Mesodermal cell (in vitro differentiated cells): ENCODE data around the gene WNK1.
"Not testable (repeated sequence)": the region's sequence is repeated elsewhere in the genome, so short reads cannot be mapped to it uniquely, and the experiment has no call there.

Source experiments
- H3K27ac ChIP-seq: 2 replicates; pipeline ENCODE4 v1.7.0; 2013; ENCODE audit warnings: mild to moderate bottlenecking, low read depth, low read length, moderate library complexity; ENCODE audit not compliant: severe bottlenecking
- H3K36me3 ChIP-seq: 2 replicates; pipeline ENCODE4 v1.7.1; 2013; ENCODE audit warnings: mild to moderate bottlenecking, low read length, moderate library complexity; ENCODE audit not compliant: control insufficient read depth, insufficient read depth
- H3K4me1 ChIP-seq: one replicate; pipeline ENCODE4 v1.7.1; 2013; ENCODE audit warnings: mild to moderate bottlenecking, low read length; ENCODE audit not compliant: insufficient read depth, control insufficient read depth, poor library complexity, severe bottlenecking
- H3K4me3 ChIP-seq: 2 replicates; pipeline ENCODE4 v1.7.0; 2013; ENCODE audit warnings: low read length, control low read depth, mild to moderate bottlenecking; ENCODE audit not compliant: insufficient read depth, poor library complexity, severe bottlenecking; ENCODE audit errors: extremely low read depth
- H3K9me3 ChIP-seq: 2 replicates; pipeline ENCODE4 v1.7.1; 2013; ENCODE audit warnings: mild to moderate bottlenecking, low read length, moderate library complexity; ENCODE audit not compliant: control insufficient read depth
- WGBS, 2 experiments: methylation state at CpG; one replicate each; pipeline ENCODE4 v1.1.5; 2013; ENCODE audit warnings: missing lambda C conversion rate in 2 of 2; ENCODE audit not compliant: insufficient coverage in 2 of 2; 5-methylcytosine and 5-hydroxymethylcytosine counted together

WNK1 gene

DNA sequence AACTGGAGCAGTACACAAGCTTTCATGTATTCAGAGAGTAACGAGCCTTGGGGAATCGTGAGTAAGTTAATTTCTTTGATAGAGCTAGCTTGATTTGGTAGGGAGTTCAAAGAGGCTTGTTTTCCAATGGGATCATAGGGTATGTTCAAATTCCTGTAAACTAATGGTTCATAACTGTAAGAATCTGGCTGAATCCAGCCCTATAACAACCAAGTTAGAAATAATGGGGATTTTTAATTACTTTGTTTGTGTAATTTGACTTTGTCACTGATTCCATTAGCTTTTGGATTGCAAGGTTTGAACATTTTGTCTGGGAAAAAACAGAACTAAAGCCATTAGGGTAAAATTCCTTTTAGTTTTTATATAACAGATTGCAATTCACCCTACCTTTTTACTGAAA lies 94.0 kb downstream of the WNK1 start:
- Histone ChIP-seq H3K9me3 (no peaks in the 10 kb centered on the region), H3K4me1 (peaks cover 18% of the 10 kb centered on the region), H3K36me3 (peaks cover 33% of the 10 kb centered on the region), H3K4me3 (no peak overlapping the region), H3K27ac (no peak overlapping the region)
- 95 to 100% methylated on average over 2 of the region's 2 CpGs for WGBS, 2 experiments

DNA sequence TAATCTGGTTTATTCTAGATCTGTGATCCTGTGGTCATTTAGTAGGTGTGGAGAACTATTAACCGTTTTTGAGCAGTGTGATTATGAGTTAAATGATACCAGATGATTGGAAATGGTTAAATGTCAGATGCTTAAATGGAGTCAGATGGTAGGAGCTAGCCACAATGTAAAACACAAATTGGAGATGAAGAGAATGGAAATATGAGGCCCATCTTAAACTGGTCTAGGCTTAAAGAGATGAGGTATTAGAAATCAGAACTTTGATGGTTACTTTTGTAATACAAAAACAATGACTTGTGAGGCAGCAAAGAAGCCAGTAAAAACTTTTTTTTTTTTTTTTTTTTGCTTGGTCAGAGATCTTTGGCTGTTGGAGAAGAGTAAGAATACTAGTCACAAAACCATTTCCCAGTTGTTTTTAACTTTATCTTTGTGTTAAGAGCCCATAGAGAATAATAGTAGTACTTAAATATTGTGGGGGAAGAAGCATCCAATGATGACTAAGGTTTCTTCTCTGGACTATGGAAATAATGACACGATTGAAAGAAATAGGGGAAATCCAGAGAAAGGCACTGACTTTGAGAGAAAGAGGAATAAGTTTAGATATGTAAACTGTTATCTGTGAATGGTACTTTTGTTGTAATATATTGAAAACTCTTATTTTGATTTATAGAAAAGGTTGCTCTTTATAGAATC lies 95.9 kb downstream of the WNK1 start:
- Histone ChIP-seq H3K9me3 (no peaks in the 10 kb centered on the region), H3K4me1 (peaks cover 18% of the 10 kb centered on the region), H3K27ac (peak overlapping the region; percentile 41), H3K36me3 (peaks cover 22% of the 10 kb centered on the region), H3K4me3 (no peak overlapping the region)
- WGBS, 2 experiments: 95 to 96% methylated on average over 2 of the region's 2 CpGs

DNA sequence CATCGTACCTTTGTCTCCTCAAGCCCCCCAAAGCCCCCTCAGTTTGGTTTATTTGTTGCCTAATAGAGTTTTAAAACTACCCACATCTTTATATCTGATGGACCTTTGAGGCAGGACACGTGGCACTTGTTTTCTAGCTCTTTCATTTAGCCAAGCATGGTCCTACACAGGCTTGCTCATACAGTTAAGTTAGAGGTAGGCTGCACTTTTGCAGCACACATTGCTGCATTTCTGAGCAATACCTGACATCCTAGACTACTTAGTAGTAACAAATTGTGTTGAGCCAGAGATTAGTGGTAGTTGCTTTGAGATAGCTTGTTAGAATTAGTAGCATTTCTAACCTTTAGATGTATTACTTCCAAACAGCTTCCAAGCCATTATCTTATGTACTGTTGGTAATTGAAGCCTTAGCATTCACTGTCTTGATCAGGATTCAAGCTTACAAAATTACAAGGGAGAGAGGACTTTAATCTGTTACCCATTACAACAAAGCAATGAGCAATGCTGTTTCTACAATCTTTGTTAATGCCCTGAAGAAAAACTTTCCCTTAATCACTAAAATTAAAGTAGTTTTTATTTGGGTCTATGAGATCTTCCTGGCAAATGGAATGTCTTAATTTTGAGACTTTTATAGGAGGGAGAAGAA lies 96.6 kb downstream of the WNK1 start:
- peaks cover 23% of the 10 kb centered on the region for H3K36me3 ChIP-seq
- H3K9me3 ChIP-seq: no peaks in the 10 kb centered on the region
- H3K4me3 ChIP-seq: no peak overlapping the region
- H3K27ac ChIP-seq: no peak overlapping the region
- WGBS, 2 experiments: 100% methylated on average over 1 of the region's 2 CpGs
- H3K4me1 ChIP-seq: peaks cover 18% of the 10 kb centered on the region

DNA sequence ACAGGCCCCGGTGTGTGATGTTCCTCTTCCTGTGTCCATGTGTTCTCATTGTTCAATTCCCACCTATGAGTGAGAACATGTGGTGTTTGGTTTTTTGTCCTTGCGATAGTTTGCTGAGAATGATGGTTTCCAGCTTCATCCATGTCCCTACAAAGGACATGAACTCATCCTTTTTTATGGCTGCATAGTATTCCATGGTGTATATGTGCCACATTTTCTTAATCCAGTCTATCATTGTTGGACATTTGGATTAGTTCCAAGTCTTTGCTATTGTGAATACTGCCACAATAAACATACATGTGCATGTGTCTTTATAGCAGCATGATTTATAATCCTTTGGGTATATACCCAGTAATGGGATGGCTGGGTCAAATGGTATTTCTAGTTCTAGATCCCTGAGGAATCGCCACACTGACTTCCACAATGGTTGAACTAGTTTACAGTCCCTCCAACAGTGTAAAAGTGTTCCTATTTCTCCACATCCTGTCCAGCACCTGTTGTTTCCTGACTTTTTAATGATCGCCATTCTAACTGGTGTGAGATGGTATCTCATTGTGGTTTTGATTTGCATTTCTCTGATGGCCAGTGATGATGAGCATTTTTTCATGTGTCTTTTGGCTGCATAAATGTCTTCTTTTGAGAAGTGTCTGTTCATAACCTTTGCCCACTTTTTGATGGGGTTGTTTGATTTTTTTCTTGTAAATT lies 97.5 kb downstream of the WNK1 start:
- no CpG with 5 or more reads among the region's 4 CpGs for WGBS, 2 experiments
- not testable (repeated sequence) for H3K4me3 ChIP-seq, H3K27ac ChIP-seq, H3K9me3 ChIP-seq
- Histone ChIP-seq H3K36me3 (peaks cover 23% of the 10 kb centered on the region), H3K4me1 (peaks cover 18% of the 10 kb centered on the region)

DNA sequence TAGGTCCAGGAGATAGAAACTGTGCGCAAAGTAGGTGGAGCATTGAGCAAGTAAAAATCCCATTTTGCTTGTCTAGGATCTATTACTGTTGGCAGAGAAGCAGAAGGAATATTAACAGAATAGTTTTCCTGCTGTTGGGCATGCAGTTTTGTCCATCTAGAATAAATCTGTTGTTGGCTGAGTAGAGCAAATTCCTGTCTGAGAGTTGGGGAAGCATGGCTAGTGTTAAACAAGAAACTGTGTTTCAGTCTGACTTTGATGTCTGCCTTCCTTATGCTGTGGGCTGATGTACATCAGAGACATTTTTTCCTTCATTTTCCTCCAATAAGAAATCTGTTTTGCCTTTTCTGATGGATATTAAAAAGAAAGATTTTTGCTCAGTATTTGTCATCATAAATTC lies 99.0 kb downstream of the WNK1 start:
- Histone ChIP-seq H3K27ac (peak overlapping the region; percentile 12), H3K36me3 (peaks cover 23% of the 10 kb centered on the region), H3K9me3 (no peaks in the 10 kb centered on the region), H3K4me3 (no peak overlapping the region), H3K4me1 (peaks cover 18% of the 10 kb centered on the region)
- WGBS, 2 experiments: 92% methylated on average over 1 of the region's 1 CpG; no CpG with 5 or more reads in 1 of the 2 experiments

DNA sequence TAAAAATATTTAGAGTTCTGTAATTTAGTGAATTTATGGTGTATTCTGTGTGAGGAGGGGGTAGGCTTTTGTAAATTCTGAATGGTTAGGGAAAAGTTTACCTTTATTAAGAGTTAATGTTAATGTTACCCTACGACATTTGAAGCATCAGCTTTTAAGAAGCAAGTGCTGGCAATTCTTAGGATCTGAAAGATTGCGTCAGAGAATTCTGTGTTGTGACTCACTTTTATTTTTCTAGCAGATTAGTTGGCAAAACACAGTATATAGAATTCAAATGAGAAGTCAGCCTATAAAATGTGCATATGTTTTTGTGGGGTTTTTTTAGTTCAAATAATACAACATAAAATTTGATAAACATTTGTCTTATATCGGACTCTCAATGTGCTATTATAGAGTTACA lies 99.5 kb downstream of the WNK1 start:
- Histone ChIP-seq H3K4me3 (no peak overlapping the region), H3K4me1 (peaks cover 16% of the 10 kb centered on the region), H3K9me3 (no peaks in the 10 kb centered on the region), H3K36me3 (peaks cover 23% of the 10 kb centered on the region), H3K27ac (no peak overlapping the region)
- 100% methylated on average over 1 to 2 of the region's 3 CpGs for WGBS, 2 experiments

DNA sequence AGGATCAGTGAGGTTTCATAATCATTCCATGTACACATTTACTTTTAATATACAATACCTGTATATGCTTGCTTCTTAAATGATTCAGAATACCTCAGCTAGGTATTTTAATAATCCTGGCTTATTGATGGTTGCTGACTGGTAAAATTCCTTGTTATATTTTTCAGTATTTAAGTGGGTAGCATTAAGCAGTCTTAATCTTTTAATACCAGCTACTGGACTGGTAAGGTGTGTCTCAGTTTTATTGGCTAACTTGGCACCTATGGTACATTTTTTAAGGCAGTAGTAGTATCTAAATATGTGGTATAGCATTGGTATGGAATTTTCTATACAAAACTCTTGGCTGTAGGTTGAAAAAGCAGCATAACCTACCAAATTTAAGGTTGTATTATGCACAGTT lies 100.5 kb downstream of the WNK1 start:
- H3K4me1 ChIP-seq: peaks cover 12% of the 10 kb centered on the region
- H3K36me3 ChIP-seq: peaks cover 24% of the 10 kb centered on the region
- H3K27ac ChIP-seq: no peak overlapping the region
- no peaks in the 10 kb centered on the region for H3K9me3 ChIP-seq
- no peak overlapping the region for H3K4me3 ChIP-seq

DNA sequence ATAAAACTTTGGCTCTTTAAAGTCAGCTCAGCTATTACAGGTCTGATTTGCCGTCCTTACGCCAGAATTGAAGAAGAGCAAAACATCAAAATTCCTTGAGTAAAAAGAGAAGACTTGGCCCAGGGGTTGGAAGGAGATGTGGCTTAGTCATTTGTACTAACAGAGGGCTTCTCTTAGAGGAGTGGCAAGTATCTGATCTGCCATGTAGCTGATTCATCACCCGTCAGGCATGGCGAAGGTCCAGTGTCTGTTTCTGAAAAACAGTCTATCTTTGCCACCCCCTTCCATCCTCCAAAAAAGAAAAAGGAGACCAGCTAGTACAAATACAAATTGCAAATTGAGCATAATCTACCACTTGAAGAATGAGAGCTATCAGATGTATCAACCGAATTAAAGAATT lies 105.2 kb downstream of the WNK1 start:
- Histone ChIP-seq H3K9me3 (no peaks in the 10 kb centered on the region), H3K4me3 (no peak overlapping the region), H3K27ac (peak overlapping the region; percentile 3), H3K36me3 (peaks cover 47% of the 10 kb centered on the region), H3K4me1 (peaks cover 3% of the 10 kb centered on the region)
- 92 to 95% methylated on average over 2 to 4 of the region's 5 CpGs for WGBS, 2 experiments

DNA sequence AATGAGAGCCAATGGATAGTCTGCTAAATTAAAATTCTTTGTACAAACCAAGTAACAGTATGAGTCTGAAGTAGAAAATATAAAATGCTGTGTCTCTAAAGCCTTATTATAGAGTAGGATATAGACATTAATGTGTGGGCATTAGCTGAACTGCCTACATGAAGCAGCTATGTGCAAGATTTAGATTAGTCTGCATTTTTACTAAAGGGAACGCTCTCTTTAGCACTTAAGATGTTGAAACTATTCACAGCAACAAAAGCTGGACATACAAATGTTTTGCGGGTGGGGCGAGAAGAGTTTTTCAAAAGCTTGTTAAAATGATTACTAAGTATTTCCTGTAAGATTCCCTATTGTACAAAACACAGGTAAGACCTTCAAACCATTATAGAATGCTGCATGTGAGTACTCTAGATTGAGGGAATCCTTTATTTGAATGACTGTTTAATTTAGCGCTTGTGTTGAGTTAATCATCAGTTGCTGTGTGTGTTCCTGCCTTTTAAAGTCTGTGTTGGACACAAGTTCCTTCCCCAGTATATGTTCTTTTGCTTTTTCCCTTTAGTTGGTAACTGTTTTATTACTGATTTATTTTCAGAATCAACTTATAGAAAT lies 110.0 kb downstream of the WNK1 start:
- no peaks in the 10 kb centered on the region for H3K9me3 ChIP-seq
- H3K36me3 ChIP-seq: peaks cover 71% of the 10 kb centered on the region
- H3K4me1 ChIP-seq: peaks cover 3% of the 10 kb centered on the region
- H3K27ac ChIP-seq: no peak overlapping the region
- whole genome bisulfite sequencing, 2 experiments: 100% methylated on average over 1 of the region's 4 CpGs; no CpG with 5 or more reads in 1 of the 2 experiments
- H3K4me3 ChIP-seq: no peak overlapping the region

DNA sequence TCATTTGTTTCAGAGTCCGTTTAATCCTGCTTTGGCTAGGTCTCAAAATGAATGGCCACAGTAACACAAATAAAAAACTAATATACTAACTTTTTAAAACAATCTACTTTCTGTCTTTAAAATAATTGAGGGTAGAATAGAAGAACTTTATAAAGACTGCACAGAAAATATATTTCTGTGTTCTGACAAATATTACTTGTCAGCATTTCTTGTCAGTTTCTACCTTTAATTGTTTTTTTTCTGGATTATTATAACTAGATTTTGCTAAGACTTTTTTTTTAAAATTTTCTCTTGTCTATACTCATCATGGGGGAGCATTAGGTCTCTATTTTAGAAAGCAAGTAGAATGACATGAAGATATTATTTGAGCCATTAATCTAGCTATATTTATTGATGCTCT lies 110.9 kb downstream of the WNK1 start:
- Histone ChIP-seq H3K4me3 (no peak overlapping the region), H3K4me1 (no peaks in the 10 kb centered on the region), H3K27ac (no peak overlapping the region), H3K36me3 (peaks cover 72% of the 10 kb centered on the region), H3K9me3 (no peaks in the 10 kb centered on the region)
- no CpG with 5 or more reads among the region's 1 CpG for WGBS, 2 experiments
